Measurements from ENCODE around the gene MPHOSPH9.

DNA sequence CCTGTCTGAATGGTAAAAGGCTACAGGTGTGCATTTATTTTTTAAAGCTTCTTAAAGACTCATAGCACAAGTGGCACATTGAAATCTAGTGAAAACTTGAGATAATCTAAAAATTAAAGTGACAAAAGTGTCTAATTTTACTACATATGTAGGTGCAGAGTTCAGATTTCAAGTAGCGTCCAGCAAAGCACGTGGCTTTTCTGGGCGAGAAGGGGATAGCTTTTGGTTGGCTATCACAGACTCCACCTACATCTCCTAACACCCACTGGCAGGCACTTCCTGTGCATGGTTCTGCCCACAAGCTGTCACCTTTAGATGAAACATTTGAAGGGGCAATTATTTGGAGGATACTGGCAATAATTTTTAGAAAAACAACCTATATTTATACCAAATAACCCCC is 80.1 kb downstream of the MPHOSPH9 start:
- TF ChIP-seq, protein P1, sequence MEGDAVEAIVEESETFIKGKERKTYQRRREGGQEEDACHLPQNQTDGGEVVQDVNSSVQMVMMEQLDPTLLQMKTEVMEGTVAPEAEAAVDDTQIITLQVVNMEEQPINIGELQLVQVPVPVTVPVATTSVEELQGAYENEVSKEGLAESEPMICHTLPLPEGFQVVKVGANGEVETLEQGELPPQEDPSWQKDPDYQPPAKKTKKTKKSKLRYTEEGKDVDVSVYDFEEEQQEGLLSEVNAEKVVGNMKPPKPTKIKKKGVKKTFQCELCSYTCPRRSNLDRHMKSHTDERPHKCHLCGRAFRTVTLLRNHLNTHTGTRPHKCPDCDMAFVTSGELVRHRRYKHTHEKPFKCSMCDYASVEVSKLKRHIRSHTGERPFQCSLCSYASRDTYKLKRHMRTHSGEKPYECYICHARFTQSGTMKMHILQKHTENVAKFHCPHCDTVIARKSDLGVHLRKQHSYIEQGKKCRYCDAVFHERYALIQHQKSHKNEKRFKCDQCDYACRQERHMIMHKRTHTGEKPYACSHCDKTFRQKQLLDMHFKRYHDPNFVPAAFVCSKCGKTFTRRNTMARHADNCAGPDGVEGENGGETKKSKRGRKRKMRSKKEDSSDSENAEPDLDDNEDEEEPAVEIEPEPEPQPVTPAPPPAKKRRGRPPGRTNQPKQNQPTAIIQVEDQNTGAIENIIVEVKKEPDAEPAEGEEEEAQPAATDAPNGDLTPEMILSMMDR (IDR thresholded peaks at IDR 0.05; ENCODE audit: low read depth, low read length), result no peak
- TF ChIP-seq EZH2phosphoT487 (IDR thresholded peaks at IDR 0.05; ENCODE audit: low read depth), result no peak
